BLaER1 treated with 17β-estradiol and CSF1 and Interleukin-3, amounts not matched to agents 10 nM and 100 nM (cell line): ENCODE data around the gene DMWD.

Experiments
- H3K27ac ChIP-seq, 11 experiments: shearing (Covaris generic); formaldehyde crosslinking; 2 replicates each; pipeline ENCODE4 v1.8.1; 2022
- H3K27me3 ChIP-seq, 11 experiments: shearing (Covaris generic); formaldehyde crosslinking; 2 replicates each; pipeline ENCODE4 v1.8.1; 2022
- H3K36me3 ChIP-seq, 11 experiments: shearing (Covaris generic); formaldehyde crosslinking; 2 replicates each; pipeline ENCODE4 v1.8.1; 2022
- H3K4me1 ChIP-seq, 10 experiments: shearing (Covaris generic); formaldehyde crosslinking; 2 replicates each; pipeline ENCODE4 v1.8.1; 2022
- H3K4me2 ChIP-seq, 11 experiments: shearing (Covaris generic); formaldehyde crosslinking; 2 replicates each; pipeline ENCODE4 v1.8.1; 2022
- H3K4me3 ChIP-seq, 10 experiments: shearing (Covaris generic); formaldehyde crosslinking; 2 replicates each; pipeline ENCODE4 v1.8.1; 2022
- H3K9ac ChIP-seq, 11 experiments: shearing (Covaris generic); formaldehyde crosslinking; 2 replicates each; pipeline ENCODE4 v1.8.1; 2022
- H3K9me3 ChIP-seq, 11 experiments: shearing (Covaris generic); formaldehyde crosslinking; replicated peaks in 1 of 11; 2 replicates each; pipeline ENCODE4 v1.8.1; 2022
- H4K20me1 ChIP-seq, 11 experiments: shearing (Covaris generic); formaldehyde crosslinking; 2 replicates each; pipeline ENCODE4 v1.8.1; 2022
- Cebpa-rat ChIP-seq, 11 experiments: shearing (Covaris generic); IDR thresholded peaks; 2 replicates each; pipeline ENCODE4 v1.8.1; 2022

DMWD gene

DNA sequence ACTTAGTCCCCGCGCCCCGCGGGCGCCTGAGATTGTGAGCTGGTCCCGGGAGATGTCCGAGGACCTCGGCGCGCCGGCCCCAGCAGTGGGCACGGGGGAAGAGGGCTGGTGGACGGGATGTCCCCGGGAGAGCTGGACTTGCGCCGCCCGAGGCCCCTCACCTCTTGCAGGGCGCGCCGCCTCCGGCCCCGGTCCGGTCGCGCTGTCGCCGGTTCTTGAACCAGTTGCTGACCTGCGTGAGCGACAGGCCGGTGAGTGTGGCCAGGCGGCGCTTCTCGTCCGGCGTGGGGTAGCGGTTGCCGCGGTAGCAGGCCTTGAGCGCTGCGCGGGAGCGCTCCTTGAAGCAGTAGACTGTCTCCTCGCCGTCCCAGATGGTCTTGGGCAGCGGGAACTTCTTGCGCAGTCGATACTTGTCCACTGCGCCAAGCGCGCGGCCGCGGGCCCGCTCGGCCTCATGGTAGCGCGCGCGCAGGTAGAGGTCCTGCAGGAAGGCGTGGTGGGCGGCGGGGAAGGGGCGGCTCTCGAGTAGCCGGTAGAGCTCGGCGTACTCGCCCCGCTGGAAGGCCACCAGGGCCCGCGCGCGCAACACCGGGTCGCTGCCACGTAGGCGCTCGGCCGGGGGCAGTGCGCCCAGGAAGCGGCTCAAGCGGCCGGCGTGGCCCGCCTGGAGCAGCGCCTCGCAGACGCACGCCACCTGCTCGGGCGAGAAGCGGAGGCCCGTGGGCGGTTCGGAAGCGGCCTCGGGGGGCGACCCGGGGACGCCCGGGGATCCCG lies 24.6 kb downstream of the DMWD start:
- Histone ChIP-seq H3K36me3 (peaks cover 0 to 11% (median 0%) of the 10 kb centered on the region in 11 experiments; a peak in 2 of 22 replicates), H3K4me2 (peak overlapping the region; percentile 87 to 100 (median 99)), H3K9ac (peak overlapping the region; percentile 66 to 85 (median 77)), H3K4me1 (peaks cover 14 to 74% (median 62%) of the 10 kb centered on the region in 10 experiments), H3K27ac (peak overlapping the region in 10 of 11 experiments; percentile 65 to 82 (median 74); a peak in 19 of 22 replicates), H3K27me3 (peaks cover 14 to 44% (median 20%) of the 10 kb centered on the region in 11 experiments), H3K4me3 (peak overlapping the region; percentile 69 to 83 (median 76)), H3K9me3 (no peaks in the 10 kb centered on the region), H4K20me1 (peaks cover 22 to 64% (median 24%) of the 10 kb centered on the region in 11 experiments; a peak in 21 of 22 replicates)
- no peak for TF ChIP-seq Cebpa-rat (IDR thresholded peaks at IDR 0.05)

DNA sequence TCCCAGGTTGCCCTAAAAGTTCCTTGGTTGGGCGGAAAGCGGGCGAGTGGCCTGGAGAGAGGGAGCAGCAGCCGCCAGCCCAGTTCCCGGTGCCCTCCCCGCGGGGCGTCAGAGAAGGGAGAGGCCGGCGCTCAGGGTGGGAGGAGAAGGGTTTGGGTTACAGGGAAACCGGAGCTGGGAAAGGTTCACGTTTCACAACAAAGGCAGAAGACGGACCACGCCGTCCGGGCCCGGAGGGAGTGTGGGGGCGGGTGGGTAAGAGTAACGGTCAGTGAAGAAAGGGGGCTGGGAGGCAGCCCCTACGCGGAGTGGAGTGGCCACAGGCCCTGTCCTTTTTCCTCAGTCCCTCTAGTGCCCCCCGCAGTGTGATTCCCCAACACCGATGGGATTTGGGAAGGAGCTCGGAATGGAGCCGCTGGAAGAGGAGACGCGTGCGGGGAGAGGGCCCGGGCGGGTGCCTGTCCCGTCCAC lies 25.2 kb downstream of the DMWD start:
- H3K4me1 ChIP-seq: peaks cover 9 to 74% (median 62%) of the 10 kb centered on the region in 10 experiments
- H3K36me3 ChIP-seq: peaks cover 0 to 5% (median 0%) of the 10 kb centered on the region in 11 experiments; a peak in 2 of 22 replicates
- H3K27me3 ChIP-seq: peaks cover 14 to 38% (median 20%) of the 10 kb centered on the region in 11 experiments
- no peaks in the 10 kb centered on the region for H3K9me3 ChIP-seq
- no peak overlapping the region for H3K27ac ChIP-seq
- H4K20me1 ChIP-seq: peaks cover 16 to 57% (median 18%) of the 10 kb centered on the region in 11 experiments; a peak in 21 of 22 replicates
- peak overlapping the region; percentile 69 to 83 (median 76) for H3K4me3 ChIP-seq
- TF ChIP-seq Cebpa-rat (IDR thresholded peaks at IDR 0.05): no peak
- peak overlapping the region; percentile 87 to 100 (median 99) for H3K4me2 ChIP-seq
- peak overlapping the region in 7 of 11 experiments; percentile 76 to 85 (median 81); a peak in 12 of 22 replicates for H3K9ac ChIP-seq

DNA sequence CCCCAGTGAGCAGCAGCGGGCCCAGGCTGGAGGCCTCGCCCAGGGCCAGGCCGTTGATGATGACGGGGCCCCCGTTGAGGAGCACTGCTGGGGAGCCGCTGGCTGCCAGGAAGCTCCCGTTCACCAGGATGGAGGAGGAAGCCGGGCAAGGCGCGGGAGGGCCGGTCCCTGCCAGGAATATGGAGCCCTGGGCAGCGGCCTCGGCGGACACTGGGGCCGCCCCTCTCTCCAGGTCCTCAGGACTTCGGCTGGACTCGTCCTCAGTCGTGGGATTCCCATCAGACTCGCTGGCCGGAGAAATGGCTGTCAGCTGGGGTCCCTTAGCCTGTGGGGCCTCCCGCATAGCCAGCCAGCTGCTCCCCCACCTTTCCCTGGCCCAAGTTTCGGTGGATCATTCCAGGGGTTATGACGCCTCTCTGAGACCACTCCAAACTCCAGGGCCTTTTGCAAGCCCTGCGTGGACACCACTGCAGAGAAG lies 25.7 kb downstream of the DMWD start:
- Histone ChIP-seq H4K20me1 (peaks cover 12 to 52% (median 13%) of the 10 kb centered on the region in 11 experiments; a peak in 21 of 22 replicates), H3K9ac (0 out of 22 replicates have a peak overlapping the region, but pooled peaks of 1 of the 11 experiments have one; percentile 85), H3K27me3 (peaks cover 14 to 33% (median 20%) of the 10 kb centered on the region in 11 experiments), H3K9me3 (no peaks in the 10 kb centered on the region), H3K4me2 (peak overlapping the region in 9 of 11 experiments; percentile 5 to 100 (median 99); a peak in 12 of 22 replicates), H3K36me3 (peaks cover 0 to 5% (median 0%) of the 10 kb centered on the region in 11 experiments; a peak in 2 of 22 replicates), H3K4me1 (peaks cover 9 to 74% (median 62%) of the 10 kb centered on the region in 10 experiments), H3K27ac (no peak overlapping the region), H3K4me3 (no peak overlapping the region)
- TF ChIP-seq Cebpa-rat (IDR thresholded peaks at IDR 0.05): no peak

GRCh38 chr19:45766296-45766868 lies 26.3 kb downstream of the DMWD start:
- Histone ChIP-seq H3K36me3 (peaks cover 0 to 4% (median 0%) of the 10 kb centered on the region in 11 experiments; a peak in 2 of 22 replicates), H3K27me3 (peaks cover 14 to 27% (median 20%) of the 10 kb centered on the region in 11 experiments), H3K27ac (no peak overlapping the region), H4K20me1 (peaks cover 6 to 47% (median 7%) of the 10 kb centered on the region in 11 experiments; a peak in 20 of 22 replicates), H3K9me3 (no peaks in the 10 kb centered on the region), H3K4me3 (no peak overlapping the region), H3K9ac (no peak overlapping the region), H3K4me2 (peak overlapping the region in 5 of 11 experiments; percentile 87 to 100 (median 99); a peak in 4 of 22 replicates), H3K4me1 (peaks cover 9 to 74% (median 61%) of the 10 kb centered on the region in 10 experiments)
- TF ChIP-seq Cebpa-rat (IDR thresholded peaks at IDR 0.05): no peak

DNA sequence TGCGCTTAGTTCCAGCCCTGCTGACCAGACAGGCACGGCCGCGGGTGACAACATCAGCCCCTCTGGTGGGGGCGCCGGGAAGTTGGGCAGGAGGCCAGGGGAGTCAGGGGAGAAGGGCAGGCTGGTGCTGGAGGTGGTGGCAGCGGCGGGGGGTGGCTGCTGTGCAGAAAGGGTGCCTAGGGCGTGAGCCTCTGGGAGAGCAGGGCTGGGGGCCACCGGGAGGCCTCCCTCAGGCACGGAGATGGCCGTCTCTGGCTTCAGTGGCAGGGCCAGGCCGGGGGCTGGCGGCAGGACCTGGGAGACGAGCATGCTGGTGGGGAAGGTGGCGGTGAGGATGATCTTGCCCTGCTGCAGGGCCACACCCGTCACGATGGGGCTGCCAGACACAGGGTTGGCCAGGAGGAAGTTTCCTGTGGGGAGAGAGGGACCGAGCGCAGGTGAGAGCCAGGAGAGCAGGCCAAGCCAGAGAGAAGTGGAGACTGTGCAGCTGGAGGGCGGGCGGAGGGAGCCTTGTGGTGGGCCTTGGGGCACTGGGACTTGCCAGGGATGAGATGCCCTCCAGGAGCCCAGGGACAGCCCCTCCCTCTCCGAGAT lies 26.8 kb downstream of the DMWD start:
- Histone ChIP-seq H3K4me1 (peaks cover 9 to 68% (median 55%) of the 10 kb centered on the region in 10 experiments), H3K9ac (no peak overlapping the region), H3K4me3 (no peak overlapping the region), H3K27ac (no peak overlapping the region), H4K20me1 (peaks cover under 1 to 41% (median 4%) of the 10 kb centered on the region in 11 experiments; a peak in 16 of 22 replicates), H3K4me2 (no peak overlapping the region), H3K9me3 (no peaks in the 10 kb centered on the region), H3K27me3 (peaks cover 14 to 22% (median 19%) of the 10 kb centered on the region in 11 experiments), H3K36me3 (no peaks in the 10 kb centered on the region)
- TF ChIP-seq Cebpa-rat (IDR thresholded peaks at IDR 0.05): no peak

DNA sequence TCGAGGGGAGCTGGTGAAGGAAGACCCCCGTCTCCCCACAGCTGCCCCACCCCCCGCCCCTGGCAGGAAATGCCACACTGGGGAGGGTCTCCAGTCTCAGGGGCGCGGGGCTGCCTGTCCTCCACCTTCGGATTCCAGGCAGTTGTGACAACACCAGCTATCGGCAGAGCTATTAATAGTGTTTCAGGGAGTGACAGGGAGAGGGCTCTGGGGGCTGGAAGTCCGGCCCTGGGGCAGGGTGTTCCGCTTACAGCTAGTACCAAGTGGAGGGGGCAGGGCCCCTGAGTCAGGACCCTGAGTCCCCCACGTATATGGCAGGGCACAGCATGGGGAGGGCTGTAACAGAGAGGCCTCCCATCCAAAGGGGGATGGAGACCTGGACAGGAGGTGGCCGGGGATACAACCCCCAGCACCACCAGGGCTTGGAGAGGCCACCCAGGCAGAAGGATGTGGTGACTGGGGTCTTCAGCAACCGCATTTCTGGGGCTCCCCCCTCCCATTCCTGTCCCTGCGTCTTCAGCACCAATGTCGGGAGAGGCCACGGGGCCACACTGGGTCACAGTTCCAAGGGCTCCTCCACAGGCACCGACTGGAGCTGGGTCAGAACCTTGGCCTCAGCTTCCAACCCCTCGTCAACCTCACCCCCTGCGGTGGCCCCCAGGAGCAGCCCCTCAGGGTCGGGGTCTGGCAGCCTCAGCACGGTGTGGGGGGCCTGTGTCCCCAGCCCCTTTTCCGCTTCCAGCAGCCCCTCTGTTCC lies 27.5 kb downstream of the DMWD start:
- TF ChIP-seq Cebpa-rat (IDR thresholded peaks at IDR 0.05): no peak
- Histone ChIP-seq H3K27ac (no peak overlapping the region), H3K4me3 (no peak overlapping the region), H3K9ac (no peak overlapping the region), H3K9me3 (no peaks in the 10 kb centered on the region), H4K20me1 (peaks cover 0 to 38% (median 4%) of the 10 kb centered on the region in 11 experiments; a peak in 8 of 22 replicates), H3K27me3 (peaks cover 14 to 21% (median 19%) of the 10 kb centered on the region in 11 experiments), H3K36me3 (no peaks in the 10 kb centered on the region), H3K4me2 (peak overlapping the region in 2 of 11 experiments; percentile 1 to 9; a peak in 4 of 22 replicates), H3K4me1 (peaks cover 9 to 64% (median 53%) of the 10 kb centered on the region in 10 experiments)

- no peak overlapping the region for H3K9ac ChIP-seq
- H4K20me1 ChIP-seq: peaks cover 0 to 38% (median 0%) of the 10 kb centered on the region in 11 experiments; a peak in 5 of 22 replicates
- H3K4me3 ChIP-seq: no peak overlapping the region
- no peaks in the 10 kb centered on the region for H3K36me3 ChIP-seq
- peaks cover 9 to 59% (median 47%) of the 10 kb centered on the region in 10 experiments for H3K4me1 ChIP-seq
- no peak overlapping the region for H3K27ac ChIP-seq
- H3K9me3 ChIP-seq: no peaks in the 10 kb centered on the region
- peak overlapping the region in 6 of 11 experiments; percentile 14 to 66 (median 41); a peak in 7 of 22 replicates for H3K4me2 ChIP-seq
- peaks cover 14 to 21% (median 19%) of the 10 kb centered on the region in 11 experiments for H3K27me3 ChIP-seq
- no peak for TF ChIP-seq Cebpa-rat (IDR thresholded peaks at IDR 0.05)
These were observed 28.2 kb downstream of the DMWD start for GRCh38 chr19:45764475-45764874.
